GM10266 (cell line): ENCODE measurements around the gene EIF3B.
"Not testable (repeated sequence)": the region's sequence is repeated elsewhere in the genome, so short reads cannot be mapped to it uniquely, and the experiment has no call there.

ENCODE experiments used
- DNase-seq: peaks from one replicate; pipeline ENCODE4 v3.0.0; 2012; ENCODE audit errors: extremely low spot score
- CTCF ChIP-seq: IDR thresholded peaks from 2 replicates; pipeline ENCODE4 v1.5.1; 2012; ENCODE audit warnings: mild to moderate bottlenecking, low read depth; ENCODE audit not compliant: control insufficient read depth, insufficient read depth; ENCODE audit errors: missing control alignments

EIF3B gene

DNA sequence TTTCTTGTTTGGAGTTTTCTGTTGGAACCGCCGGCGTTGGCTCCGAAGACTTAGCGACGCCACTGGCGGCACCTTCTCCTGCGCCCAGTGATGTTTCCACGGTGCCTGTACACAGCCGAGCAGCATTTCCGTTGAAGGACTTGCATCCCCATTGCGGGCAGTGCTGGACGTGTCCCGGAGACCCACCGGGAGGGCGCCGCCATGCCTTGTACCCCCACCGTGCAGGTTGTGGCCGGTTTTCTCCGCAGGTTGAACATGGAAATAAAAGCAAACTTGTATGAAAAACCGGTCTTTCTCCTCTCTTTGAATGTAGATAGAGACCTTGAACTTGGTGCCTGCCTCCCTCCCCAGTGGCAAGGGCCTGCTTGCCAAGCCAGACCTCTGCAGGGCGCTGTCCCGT is 25.8 kb downstream of the EIF3B start:
- DNase-seq, result no peak
- no peak for TF ChIP-seq CTCF

DNA sequence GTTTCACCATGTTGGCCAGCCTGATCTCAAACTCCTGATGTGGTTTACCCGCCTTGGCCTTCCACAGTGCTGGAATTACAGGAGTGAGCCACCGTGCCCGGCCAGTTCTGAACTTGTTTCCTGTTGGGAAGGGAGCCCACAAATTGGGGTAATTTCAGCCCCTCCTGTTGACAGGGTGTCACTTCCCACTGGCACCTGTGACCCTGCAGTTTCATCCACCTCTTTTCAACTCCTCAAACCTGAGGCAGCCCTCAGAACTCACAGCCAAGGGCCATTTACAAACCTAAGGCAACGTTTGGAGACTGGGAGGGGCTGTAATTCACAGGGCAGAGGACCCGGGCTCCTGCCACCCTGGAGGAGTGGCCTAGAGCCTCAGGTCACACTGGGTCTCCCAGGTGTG is 26.6 kb downstream of the EIF3B start:
- TF ChIP-seq CTCF, result no peak
- no peak for DNase-seq

GRCh38 chr7:2381881-2382509 is 27.4 kb downstream of the EIF3B start:
- no peak for TF ChIP-seq CTCF
- DNase-seq, result no peak

DNA sequence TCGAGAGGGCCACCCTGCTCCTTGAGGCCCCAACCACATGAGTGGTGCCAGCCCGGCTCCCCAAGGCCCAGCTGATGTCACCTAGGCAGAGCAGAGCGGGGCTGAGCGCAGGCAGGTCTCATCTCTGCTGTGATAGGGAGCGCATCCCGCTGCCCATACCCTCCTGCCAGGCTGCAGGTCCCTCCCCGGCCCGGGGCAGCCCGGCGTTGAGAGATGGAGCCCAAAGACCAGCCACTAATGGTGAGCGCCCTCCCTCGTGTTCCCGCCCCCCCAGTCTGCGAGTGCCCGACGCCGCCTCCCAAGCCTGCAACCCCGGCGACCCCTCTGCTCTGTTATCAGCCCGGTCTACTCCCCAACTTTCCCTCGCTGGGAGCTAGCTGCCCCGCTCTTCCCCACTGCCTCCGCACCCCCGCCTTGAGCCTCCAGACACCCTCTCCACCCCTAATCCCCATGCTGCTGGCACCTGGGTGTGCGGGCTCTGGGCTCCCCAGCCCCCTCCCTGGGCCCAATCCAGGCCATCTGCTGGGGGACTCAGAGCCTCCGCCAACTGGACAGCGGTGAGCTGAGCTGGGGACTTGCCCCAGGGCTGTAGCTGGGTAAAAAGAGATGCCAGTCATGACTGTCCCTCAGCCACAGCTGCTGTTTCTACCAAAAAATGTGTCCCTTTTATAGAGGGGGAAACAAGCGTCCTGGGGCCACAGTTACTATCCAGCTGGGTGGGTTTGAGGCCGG is 29.1 kb downstream of the EIF3B start:
- no peak for DNase-seq
- no peak for TF ChIP-seq CTCF

DNA sequence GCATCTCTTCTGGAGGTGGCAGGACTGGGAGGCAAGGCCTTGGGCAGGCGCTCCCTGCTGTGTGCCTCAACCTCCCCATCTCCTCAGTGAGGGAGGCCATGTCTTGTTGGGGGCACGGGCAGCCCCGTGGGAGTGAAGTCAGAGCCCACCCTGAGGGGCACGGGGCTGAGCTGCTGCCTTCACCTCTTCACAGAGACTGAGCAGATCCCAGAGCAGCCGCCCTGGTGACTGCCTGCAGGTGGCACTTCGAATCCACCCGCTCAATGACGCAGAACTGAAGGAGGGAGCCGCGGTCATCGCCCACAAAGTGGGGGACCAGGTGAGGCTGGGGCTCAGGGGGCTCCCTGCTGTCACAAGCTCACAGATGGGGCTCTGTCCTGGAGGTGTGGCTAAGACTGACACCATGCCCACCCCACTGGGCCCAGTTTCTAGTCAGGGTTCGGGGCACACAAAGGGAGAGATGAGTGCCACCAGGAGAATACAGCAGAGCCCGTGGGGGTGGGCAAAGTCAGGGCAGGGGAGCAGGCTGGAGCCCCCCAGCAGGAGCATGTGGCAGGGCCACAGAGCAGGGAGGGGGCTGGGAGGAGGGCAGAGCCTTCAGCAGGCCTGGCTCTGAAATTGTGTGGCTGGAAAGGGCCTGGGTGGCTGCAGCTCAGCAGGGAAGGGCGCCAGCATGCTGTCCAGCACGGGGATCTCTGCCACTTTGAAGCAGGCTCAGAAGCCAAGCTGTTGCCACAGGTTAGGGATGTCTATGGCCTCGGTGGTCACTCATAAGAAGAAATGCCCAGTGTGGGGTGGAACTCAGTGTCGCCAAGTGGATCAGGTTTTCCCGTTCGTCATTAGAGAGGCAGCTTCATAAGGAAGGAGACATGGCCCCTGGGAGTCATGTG is 30.0 kb downstream of the EIF3B start:
- no peak for TF ChIP-seq CTCF
- no peak for DNase-seq

- not testable (repeated sequence) for DNase-seq
Observed at GRCh38 chr7:2386122-2386521, 31.5 kb downstream of the EIF3B start.

DNA sequence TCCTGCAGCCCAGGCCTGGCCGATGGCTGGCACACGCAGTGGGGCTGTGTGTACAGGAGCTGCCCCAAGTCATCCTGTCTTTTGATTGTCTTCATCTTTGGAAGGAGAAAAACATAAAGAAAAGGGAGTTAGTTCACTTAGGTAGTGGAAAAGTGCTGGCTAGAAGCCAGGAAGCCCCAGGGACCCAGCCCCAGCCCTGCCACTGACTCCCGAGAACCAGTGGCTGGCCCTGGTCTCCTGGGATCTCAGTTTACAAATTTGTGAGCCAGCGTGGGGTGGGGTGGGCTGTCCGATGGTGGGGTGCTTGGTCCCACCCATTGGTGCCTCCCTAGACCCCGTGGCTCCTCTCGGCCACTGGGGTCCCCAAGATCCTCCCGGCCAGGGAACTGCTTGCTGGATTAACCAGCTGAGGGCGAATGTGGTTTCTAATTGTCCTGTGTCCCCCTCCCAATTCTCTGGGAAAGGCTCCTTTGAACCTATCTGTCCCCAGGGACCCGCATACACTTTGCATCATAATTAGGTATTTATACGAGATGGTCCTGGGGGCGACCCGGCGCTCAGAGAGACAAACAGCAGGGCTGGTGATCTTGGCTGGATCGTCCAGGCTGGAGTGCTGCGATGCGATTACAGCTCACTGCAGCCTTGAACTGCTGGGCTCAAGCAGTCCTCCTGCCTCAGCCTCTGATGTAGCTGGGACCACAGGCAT is 32.5 kb downstream of the EIF3B start:
- no peak for DNase-seq
- no peak for TF ChIP-seq CTCF
